NCI-H1417 treated with DMSO at 0.1 percent for 48 hours (cell line): ENCODE data around the gene IMMP2L.
"Not testable (repeated sequence)": the region's sequence is repeated elsewhere in the genome, so short reads cannot be mapped to it uniquely, and the experiment has no call there.

ENCODE experiments used
- DNase-seq: peaks from one replicate; lab custom pipeline; 2025; lab: John Stamatoyannopoulos, UW

The IMMP2L gene

DNA sequence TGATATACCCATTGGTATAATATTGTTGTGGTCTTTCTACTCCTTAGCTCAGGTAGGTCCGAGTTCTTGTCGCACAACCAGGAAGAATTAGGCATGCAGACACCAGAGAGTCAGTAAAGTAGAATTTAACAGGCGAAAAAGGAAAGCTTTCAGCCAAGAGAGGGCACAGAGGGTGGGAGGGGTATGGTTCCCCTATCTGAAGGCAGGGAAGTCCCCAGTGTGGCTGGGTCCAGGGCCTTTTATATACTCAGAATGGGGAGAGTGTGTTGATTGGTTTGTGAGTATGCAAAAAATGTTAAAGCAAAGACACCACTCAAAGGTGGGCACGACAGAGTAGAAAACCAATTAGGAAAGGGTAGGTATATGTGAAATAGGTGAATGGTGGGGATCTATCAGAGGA, 53.9 kb downstream of the IMMP2L start:
- DNase-seq: no peak

DNA sequence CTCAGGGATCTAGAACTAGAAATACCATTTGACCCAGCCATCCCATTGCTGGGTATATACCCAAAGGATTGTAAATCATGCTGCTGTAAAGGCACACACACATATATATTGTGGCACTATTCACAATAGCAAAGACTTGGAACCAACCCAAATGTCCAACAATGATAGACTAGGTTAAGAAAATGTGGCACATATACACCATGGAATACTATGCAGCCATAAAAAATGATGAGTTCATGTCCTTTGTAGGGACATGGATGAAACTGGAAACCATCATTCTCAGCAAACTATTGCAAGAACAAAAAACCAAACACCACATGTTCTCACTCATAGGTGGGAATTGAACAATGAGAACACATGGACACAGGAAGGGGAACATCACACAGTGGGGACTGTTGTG, 56.9 kb downstream of the IMMP2L start:
- not testable (repeated sequence) for DNase-seq

DNA sequence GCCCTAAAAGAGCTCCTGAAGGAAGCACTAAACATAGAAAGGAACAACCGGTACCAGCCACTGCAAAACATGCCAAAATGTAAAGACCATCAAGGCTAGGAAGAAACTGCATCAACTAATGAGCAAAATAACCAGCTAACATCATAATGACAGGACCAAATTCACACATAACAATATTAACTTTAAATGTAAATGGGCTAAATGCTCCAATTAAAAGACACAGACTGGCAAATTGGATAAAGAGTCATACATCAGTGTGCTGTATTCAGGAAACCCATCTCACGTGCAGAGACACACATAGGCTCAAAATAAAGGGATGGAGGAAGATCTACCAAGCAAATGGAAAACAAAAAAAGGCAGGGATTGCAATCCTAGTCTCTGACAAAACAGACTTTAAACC, 60.5 kb downstream of the IMMP2L start:
- DNase-seq: not testable (repeated sequence)

DNA sequence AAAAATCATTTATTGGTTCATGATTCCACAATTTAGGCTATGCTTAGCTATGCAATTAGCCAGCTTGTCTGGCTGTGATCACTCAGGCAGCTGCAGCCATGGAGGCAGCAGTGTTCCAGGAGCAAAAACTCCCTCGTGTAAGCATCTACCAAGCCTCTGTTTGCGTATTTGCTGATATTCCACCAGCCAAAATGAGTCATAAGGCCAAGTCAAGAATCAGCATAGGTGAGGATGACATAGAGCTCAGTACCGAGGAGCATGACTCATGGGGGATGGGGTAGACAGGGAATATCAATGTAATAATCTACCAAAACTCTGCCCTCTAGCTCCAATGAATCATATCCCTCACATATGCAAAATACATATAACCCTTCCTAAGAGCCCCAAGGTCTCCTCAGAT, 63.3 kb downstream of the IMMP2L start:
- DNase-seq: no peak

DNA sequence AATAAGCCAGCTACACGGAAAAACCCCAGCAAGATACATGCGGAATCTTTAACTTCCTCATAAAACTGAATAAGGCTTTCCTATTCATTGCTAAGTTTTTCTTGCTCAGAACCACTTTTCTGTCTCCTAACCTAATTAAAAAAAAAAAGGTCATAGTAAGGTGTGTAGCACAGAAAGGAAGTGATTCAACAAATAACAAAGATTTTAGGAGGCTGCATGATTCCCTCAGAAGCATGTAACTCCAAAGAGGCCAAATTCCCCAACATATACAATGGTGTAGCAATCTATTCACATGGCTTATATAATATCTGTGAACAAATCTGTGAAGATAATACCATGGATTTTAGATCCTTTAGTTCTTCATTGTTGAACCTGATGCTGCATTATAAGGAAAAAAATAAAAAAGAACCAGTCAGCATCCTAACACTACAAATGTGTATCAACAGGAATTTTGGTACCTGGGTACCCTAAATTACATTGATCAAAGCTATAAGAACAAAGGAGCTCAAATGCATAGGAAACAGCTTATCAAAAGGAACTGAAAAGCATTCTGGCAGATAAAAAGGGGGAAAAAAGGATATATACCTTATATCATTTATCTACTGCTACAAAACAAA, 63.8 kb downstream of the IMMP2L start:
- DNase-seq: no peak

DNA sequence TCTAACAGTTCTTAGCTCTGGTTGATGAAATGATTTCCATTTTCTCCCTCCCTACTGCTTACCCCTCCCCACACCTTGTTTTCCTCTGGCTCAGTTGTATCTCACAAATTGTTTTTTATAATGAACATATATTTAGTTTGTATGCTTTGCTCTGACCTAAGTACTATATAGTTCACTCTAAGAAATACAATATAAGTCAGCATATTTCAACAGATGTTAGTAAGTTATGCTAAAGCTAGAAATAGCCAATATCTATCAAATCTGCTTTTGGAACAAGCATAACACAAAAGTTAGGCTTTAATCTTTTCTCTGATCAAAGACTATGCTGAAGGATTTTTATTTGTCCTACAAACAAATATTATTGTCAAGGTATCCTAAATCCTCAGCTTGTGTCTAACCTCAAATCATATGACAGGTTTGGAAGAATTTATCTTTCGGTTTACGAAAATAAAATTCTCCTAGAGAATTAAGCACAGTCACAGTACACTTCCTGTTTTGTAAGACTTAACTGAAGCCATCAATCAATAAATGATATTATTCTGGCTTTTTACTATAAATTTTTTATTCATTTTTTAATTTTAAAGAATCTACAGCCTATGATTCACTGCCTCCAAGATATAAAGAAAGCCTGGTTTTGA, 67.0 kb downstream of the IMMP2L start:
- DNase-seq: no peak

DNA sequence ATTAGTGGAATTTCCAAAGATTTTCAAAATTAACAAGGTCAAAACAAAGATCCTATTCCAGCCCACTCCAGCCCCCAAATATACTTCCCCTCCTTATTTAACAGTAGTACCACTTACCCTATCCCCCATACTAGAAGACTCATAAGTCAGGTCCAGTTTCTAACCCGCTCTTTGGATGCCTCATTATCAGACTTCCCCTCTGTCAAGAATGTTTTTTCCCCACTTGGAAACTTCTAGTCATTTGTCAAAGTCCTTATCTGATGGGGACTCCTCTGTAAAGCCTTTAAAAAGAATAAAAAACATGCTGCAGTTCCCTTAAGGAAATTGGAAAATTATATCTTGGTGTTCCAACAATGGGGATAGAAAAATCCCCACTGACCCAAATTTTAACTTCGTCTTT, 70.1 kb downstream of the IMMP2L start:
- DNase-seq: no peak

DNA sequence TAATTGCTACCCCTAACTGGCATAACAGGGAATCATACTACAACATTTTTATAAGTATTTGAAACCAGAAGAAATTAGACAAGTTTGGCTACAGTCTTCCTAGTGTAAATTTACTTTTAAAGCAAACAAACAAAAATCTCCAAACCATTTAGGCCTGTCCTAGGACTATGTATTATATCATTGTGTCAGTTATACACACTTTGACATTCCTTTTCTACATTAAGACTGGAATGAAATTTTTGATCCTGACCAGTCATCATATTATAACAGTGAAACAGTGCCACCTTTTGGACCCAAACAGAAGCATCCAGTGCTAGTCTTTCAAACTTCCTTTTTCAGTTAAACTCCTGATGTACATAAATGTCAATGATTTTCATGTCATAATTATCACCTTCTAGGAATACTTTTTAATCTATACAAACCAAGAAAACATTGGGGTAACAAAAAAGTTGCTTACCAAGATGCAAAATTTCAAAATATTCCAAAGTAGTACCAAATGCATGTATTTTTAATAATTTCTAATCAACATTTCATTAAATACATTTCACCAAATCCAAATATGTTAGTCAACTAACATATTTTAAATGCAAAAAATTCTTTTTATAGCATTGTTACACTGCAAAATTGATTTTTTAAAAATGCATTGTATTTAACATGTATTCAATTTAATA, 75.7 kb downstream of the IMMP2L start:
- DNase-seq: peak; percentile 70

DNA sequence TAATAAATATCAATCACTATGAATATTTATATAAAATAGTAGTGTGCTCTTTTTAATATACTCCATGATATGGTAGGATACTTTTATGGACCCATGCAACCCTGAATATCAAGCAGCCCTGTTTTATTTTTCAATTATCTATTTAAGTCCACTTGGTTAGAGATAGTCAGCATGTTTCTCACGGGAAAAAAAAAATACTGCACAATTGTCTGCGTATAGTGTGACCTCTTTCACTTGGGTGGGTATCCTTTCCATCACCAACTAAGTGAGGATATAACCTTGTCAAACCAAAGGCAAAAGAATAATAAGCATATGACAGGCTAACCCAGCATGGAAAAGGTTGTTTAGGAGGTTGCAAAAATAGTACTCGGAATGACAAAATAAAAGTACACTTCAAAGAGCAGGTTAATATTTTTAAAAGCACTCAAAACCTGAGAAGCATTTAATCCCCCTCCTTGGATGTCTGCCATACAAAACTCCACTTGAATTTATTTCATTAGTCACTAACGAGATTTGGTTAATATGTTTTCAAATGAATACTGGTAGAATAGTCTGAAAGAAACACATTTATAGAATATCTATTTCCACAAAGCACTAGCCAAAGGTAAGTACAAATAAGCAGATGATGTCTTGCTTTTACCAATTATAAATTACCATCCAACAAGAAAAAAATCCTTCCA, 76.5 kb downstream of the IMMP2L start:
- no peak for DNase-seq

DNA sequence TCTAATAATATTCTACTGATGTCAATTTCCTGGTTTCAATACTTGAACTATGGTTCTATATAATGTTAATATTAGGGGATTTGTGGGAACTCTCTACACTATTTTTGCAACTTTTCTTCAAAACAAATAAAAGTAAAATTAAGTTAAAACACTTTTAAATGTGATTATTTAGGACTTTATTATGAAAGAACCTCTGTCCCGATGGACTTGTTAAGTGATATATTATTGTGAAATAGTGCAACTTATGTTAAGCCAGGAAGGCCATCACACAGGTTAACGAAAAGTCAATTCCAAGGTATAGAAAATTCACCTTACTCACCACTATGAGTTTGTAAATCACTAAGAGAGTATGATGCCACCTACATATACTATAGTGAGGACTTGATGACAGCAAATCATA, 79.2 kb downstream of the IMMP2L start:
- DNase-seq: no peak

DNA sequence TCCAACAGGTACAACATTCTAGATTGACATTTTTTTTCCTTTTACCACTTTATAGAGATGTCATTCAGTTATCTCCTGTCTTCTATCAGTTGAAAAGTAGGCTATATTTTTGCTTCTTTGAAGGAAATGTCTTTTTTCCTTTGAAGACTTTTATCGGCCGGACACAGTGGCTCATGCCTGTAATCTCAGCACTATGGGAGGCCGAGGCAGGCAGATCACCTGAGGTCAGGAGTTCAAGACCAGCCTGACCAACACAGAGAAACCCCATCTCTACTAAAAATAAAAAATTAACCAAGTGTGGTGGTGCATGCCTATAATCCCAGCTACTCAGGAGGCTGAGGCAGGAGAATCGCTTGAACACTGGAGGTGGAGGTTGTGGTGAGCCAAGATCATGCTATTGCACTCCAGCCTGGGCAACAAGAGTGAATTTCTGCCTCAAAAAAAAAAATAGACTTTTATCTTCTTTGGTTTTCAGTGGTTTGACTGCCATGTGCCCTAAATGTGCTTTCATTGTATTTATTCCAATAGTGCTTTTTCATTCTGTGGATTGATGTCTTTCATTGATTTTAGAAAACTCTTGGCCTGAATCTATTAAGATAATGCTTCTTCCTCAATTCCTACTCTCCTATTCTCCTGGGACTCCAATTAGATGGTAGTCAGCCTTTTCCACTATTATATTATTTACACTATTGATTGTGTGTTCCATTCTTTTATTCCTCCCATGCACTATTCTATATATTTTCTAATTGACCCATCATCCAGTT, 84.6 kb downstream of the IMMP2L start:
- no peak for DNase-seq

DNA sequence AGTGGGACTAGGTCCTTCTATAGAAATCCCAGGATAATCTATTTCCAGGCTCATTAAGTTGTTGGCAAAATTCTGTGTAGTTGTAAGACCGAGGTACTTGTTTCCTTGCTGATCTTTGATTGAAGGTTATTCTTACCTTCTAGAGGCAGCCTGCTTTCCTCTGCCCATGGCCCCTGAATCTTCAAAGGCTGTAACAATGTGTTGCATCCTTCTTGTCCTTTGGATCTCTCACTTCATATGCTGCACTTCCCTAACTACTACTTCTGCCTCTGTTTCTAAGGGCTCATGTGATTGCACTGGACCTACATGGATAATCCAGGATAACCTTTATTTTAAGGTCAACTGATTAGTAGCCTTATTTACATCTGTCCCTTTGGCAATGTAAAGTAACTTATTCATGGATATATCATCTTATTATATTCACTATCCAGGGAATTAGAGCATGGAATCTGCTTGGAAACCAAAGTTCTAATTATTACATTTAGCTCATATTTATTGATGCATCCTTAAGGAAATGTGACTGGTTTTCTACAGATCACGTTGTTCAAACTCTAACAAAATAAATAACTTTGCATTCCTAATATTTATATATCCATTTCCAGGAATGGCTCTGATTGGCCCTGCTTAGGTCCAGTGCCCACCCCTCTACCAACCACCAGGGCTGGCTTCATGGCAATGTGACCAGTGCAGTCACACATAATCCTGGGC, 85.6 kb downstream of the IMMP2L start:
- no peak for DNase-seq

DNA sequence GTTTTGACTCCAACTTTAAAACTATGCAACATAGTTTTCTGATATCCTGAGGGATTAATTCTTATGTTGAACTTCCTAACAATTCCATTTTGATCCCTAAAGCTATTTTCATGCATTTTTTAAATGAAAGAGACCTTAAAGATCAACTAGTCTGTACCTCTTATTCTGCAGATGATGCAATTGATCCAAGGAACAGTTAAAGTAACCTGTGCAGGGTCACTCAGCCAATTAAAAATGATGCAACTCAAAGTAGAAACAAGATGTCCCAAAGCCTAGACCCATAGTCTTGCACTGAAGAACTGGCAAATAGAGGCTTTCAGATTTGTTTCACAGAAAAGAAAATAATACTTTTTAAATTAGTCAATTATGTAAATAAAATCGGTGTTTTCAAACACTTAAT, 86.3 kb downstream of the IMMP2L start:
- DNase-seq: no peak

DNA sequence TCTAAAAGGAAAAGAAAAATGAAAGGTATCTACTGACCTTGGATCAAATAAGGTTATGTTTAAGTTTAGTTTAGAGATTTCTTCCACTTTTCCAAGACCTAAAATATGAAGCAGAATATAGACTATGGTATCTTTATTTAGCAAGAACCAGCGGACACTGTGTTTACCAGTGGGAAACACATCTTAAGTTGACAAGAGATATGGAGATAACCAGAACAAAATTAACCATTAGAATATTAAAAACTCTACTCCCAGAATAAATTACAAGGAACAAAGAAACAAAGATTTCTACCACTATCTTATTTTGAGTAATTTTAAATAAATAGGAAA, 86.9 kb downstream of the IMMP2L start:
- no peak for DNase-seq

DNA sequence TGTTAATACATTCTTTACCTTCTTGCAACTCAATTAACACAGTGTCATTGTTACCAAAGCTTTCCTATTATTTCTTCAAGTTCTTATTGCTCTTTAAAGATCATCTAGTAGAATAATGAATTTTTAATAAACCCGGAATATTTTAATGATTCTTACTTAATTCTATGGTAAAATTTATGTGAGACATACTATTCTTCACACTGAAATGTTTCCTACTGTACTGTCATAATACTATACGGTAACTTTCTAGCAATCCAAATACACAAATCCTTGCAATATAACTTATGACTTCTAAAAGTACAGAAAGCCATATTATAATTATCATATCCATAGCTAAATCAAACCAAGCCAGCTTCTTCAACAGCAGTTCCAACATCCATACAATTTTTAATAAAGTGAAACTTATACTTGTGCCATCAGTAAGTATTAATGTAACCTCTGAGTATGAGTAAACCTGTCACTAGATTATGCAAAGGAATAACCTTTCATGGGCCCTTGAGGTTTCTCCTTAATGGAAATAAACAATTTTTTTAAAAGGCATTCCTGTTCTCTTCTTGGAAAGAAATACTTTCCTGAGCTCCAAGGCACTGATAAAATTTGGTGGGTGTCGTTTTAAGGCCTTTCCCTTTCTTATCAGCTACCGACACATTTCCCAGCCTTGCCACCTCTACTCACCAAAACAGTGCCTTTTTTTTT, 87.4 kb downstream of the IMMP2L start:
- DNase-seq: no peak

DNA sequence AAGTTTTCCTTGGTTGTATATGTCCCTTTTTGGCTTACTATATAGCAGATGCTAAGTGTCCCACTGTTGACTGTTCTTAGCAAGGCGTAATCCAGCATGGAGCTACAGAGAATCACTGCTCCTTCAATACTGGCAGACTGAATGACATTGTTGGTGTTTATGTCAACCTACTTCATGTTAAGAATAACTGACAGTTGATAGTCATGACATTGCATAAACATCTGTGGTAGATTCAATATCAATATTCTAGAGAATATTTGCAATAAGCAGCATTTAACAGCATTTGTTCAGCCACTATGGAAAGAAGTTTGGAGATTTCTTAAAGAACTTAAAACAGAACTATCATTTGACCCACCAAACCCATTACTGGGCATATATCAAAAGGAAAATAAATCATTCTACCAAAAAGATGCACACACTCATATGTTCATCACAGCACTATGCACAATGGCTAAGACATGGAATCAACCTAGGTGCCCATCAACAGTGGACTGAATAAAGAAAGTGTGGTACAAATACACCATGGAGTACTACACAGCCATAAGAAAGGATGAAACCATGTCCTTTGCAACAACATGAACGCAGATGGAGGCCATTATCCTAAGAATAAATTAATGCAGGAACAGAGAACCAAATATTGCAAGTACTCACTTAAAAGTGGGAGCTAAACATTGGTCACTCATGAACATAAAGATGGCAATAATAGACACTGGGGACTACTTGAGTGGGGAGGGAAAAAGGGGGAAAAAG, 88.7 kb downstream of the IMMP2L start:
- no peak for DNase-seq

DNA sequence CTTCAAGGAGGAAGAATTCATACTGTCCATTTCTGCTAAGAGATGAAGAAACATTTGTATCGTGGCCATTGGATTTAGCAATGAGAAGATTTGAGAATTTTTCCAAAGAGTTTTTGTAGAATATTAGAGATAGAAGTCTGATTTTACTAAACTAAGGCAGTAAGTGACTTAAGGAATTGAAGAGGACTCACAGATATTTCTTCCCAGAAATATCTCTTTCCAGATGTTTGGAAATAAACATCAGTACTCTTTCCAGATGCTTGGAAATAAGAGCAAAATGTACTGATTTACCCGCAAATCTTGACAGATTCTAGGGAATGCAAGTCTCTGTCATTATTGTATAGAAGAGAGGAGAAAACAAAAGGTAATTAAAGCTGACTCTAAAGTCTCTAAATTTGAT, 91.3 kb downstream of the IMMP2L start:
- DNase-seq: no peak

DNA sequence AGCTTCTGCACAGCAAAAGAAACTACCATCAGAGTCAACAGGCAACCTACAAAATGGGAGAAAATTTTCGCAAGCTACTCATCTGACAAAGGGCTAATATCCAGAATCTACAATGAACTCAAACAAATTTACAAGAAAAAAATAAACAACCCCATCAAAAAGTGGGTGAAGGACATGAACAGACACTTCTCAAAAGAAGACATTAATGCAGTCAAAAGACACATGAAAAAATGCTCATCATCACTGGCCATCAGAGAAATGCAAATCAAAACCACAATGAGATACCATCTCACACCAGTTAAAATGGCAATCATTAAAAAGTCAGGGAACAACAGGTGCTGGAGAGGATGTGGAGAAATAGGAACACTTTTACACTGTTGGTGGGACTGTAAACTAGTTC, 92.4 kb downstream of the IMMP2L start:
- DNase-seq: not testable (repeated sequence)

DNA sequence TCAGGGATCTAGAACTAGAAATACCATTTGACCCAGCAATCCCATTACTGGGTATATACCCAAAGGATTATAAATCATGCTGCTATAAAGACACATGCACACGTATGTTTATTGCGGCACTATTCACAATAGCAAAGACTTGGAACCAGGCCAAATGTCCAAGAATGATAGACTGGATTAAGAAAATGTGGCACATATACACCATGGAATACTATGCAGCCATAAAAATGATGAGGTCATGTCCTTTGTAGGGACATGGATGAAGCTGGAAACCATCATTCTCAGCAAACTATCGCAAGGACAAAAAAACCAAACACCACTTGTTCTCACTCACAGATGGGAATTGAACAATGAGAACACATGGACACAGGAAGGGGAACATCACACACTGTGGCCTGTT, 96.5 kb downstream of the IMMP2L start:
- not testable (repeated sequence) for DNase-seq

DNA sequence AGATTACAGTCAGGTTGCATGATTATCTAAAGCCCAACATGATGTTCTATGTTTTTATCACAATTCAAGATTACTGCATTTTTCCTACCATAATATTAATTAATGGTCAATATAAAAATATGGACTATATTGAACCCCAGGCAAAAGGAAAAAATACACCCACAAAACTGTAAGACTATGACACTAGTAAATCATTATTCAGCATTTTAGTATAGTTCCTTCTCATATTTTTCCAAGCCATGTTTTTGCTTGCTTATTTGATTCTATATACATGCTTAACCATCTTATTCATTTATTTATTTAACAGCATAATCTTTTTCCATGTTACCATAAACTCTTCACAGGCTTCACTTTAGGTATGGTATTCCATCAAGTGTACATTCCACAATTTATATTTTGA, 101.6 kb downstream of the IMMP2L start:
- no peak for DNase-seq
